Mucosa of rectum (tissue), 2 donors: ENCODE results near the gene SLC38A4.

ENCODE experiments used
- H3K27ac ChIP-seq, 2 donors: one replicate each; pipeline ENCODE4 v1.7.0; 2013; ENCODE audit warnings: inconsistent platforms in 2 of 2, low read depth in 2 of 2, low read length in 2 of 2
- H3K27me3 ChIP-seq, 2 donors: one replicate each; pipeline ENCODE4 v1.7.0; 2013; ENCODE audit warnings: low read length in 2 of 2; ENCODE audit not compliant: control insufficient read depth in 2 of 2, insufficient read depth in 2 of 2
- H3K36me3 ChIP-seq, 2 donors: one replicate each; pipeline ENCODE4 v1.7.0; 2013; ENCODE audit warnings: low read length in 2 of 2; ENCODE audit not compliant: control insufficient read depth in 2 of 2, insufficient read depth in 2 of 2
- H3K4me1 ChIP-seq, 2 donors: one replicate each; pipeline ENCODE4 v1.7.0; 2013; ENCODE audit warnings: low read length in 2 of 2, mild to moderate bottlenecking in 1 of 2; ENCODE audit not compliant: control insufficient read depth in 2 of 2, insufficient read depth in 2 of 2
- H3K4me3 ChIP-seq, 2 donors: one replicate each; pipeline ENCODE4 v1.7.0; 2013; ENCODE audit warnings: low read length in 2 of 2
- H3K9ac ChIP-seq, 2 donors: one replicate each; pipeline ENCODE4 v1.7.0; 2013; ENCODE audit warnings: low read length in 2 of 2, low read depth in 1 of 2, mild to moderate bottlenecking in 1 of 2
- H3K9me3 ChIP-seq, 2 donors: one replicate each; pipeline ENCODE4 v1.7.0; 2013; ENCODE audit warnings: low read length in 2 of 2; ENCODE audit not compliant: control insufficient read depth in 2 of 2
- donor health status: healthy.
- donor health status: Normal muscosa, but diverticular disease.

The SLC38A4 gene

DNA sequence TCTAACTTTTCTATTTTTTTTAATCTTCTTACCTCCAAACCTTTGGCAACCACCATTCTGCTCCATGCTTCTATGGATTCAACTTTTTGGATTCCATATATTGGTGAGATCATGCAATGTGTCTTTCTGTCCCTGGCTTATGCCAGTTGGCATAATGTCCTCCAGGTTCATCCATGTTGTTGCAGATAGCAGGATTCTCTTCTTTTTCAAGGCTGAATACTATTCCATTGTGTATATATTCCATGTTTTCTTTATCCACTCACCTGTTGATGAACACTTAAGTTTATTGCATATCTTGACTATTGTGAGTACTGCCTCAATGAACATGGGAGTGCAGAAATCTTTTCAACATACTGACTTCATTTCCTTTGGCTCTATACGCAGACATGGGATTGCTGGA, 21.2 kb upstream of the SLC38A4 start:
- no peaks in the 10 kb centered on the region for H3K27me3 ChIP-seq
- H3K27ac ChIP-seq: no peak overlapping the region
- H3K9me3 ChIP-seq: peaks cover 0 to 5% of the 10 kb centered on the region in 2 donors
- no peaks in the 10 kb centered on the region for H3K4me1 ChIP-seq
- no peaks in the 10 kb centered on the region for H3K36me3 ChIP-seq
- no peak overlapping the region for H3K4me3 ChIP-seq
- H3K9ac ChIP-seq: no peak overlapping the region

DNA sequence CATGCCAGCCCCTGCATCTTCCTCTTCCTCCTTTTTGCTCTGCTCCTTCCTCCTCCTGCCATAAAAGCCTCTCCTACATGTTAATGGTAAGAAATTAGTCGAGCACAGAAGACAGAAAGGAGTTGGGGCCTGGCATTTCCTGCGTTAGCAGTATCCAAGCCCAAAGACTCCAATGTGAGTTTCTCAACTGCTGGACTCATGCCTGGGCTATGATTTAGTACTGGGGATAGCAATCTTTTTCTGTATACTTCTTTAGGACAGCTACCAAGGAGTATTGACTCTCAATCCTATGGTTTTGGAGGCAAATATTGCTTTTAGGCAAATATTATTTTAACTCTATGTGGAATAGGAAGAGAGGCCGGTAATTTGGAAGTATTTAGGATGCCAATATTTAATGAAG, 18.0 kb upstream of the SLC38A4 start:
- no peaks in the 10 kb centered on the region for H3K36me3 ChIP-seq
- H3K4me3 ChIP-seq: no peak overlapping the region
- H3K9ac ChIP-seq: no peak overlapping the region
- H3K27ac ChIP-seq: no peak overlapping the region
- no peaks in the 10 kb centered on the region for H3K27me3 ChIP-seq
- H3K4me1 ChIP-seq: no peaks in the 10 kb centered on the region
- H3K9me3 ChIP-seq: peaks cover 0 to 5% of the 10 kb centered on the region in 2 donors

DNA sequence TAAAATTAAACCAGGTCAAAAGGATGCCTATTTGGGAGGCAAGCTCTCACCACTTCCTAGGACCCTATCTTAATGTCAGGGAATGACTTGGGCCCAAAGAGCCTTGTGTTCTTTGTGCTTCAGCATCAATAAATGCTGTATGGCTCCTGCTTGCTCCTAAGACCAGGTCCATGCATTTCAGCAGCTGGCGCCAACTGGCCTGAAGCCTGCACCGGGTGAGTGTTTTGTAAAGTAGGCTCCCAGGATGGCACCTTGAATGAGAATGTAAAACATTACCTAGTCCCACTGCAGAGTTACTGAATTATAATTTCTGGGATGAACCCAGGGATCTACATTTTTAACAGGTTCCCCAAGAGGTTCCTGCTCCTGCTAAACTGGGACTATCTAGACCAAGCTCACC, 16.1 kb upstream of the SLC38A4 start:
- Histone ChIP-seq H3K27ac (no peak overlapping the region), H3K9me3 (peaks cover 0 to under 1% of the 10 kb centered on the region in 2 donors), H3K4me3 (no peak overlapping the region), H3K9ac (no peak overlapping the region), H3K27me3 (no peaks in the 10 kb centered on the region), H3K36me3 (no peaks in the 10 kb centered on the region), H3K4me1 (no peaks in the 10 kb centered on the region)

DNA sequence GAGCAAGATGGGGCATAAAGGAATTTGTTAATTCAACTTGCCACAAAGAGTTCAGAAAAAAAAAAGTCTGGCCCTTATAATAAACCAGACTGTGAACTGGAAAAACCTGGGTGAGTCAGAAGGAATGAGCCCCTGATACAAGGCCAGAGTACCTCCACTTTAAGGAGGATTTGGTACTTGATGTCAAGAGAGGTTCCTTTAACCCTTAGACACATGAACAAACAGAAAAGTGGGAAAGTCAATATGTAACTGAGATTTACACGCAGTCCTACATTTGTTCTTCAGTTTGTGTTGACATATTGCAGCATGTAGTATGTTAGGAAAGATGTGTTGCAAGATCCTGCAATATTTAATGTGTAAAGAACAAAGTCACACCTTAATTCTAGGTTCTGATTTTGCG, 14.2 kb upstream of the SLC38A4 start:
- H3K27me3 ChIP-seq: no peaks in the 10 kb centered on the region
- H3K4me3 ChIP-seq: no peak overlapping the region
- H3K4me1 ChIP-seq: no peaks in the 10 kb centered on the region
- H3K36me3 ChIP-seq: no peaks in the 10 kb centered on the region
- H3K27ac ChIP-seq: no peak overlapping the region
- no peak overlapping the region for H3K9ac ChIP-seq
- H3K9me3 ChIP-seq: no peaks in the 10 kb centered on the region

DNA sequence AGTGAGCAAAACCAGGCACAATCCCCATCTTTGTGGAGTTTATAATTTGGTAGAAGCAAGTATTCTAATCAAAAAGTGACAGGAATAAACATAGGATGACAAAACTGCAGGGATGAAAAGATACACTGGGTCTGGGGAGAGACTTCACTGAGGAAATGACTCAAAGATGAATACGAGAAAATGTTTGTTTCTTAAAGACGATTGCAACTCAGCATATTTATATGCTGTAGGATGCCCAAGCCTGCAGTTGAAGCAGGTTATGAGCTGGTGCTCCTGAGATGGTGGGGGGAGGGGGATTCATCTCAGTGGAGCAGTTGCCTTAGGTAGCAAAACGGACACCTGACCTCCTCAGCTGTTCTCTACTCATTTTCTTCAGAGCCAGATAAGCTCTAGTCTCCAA, 13.4 kb upstream of the SLC38A4 start:
- Histone ChIP-seq H3K36me3 (no peaks in the 10 kb centered on the region), H3K4me1 (no peaks in the 10 kb centered on the region), H3K27me3 (no peaks in the 10 kb centered on the region), H3K9me3 (no peaks in the 10 kb centered on the region), H3K4me3 (no peak overlapping the region), H3K27ac (no peak overlapping the region), H3K9ac (no peak overlapping the region)

DNA sequence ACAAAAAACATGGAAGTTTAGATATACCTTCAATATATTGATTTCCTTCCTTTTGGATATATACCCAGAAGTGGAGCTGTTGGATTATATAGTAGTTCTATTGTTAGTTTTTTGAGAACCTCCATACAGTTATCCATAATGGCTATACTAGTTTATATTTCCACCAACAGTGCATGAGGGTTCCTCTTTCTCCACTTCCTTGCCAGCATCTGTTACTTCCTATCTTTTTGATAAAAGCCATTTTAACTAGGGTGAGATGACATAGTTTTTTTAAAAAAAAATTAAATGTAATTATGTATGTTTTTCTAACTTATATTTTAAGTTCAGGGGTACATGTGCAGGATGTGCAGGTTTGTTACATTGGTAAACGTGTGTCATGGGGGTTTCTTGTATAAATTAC, 10.0 kb upstream of the SLC38A4 start:
- Histone ChIP-seq H3K27me3 (peaks cover 12 to 15% of the 10 kb centered on the region in 2 donors), H3K4me1 (peaks cover 0 to 4% of the 10 kb centered on the region in 2 donors)

DNA sequence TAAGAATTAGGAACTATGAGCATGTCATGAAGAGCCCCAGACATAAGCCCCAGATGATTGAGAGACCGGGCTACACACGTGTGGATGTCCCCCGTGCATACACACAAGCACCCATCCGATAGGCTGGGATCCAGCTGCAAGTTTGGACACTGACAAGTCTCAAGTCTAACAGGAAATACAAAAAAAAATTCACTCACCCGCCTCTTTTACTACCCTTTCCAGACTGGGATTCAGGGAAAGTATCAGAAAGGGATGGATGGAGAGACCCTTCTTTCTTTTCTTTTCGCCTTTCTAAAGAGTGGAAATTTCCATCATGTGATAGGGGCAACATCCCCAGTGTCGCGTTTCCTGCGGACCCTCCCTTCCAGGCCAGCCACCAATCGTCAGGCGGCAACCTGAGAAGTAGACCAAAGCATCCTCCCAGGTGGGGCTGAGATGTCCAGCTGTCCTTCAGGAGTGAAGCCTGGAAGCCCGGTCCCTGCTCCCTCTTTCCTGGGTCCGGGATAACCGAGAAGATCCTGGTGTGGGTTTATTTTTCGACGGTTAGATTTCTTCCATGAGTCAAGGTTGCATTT, 6.4 kb upstream of the SLC38A4 start:
- H3K36me3 ChIP-seq: no peaks in the 10 kb centered on the region
- no peaks in the 10 kb centered on the region for H3K9me3 ChIP-seq
- H3K4me3 ChIP-seq: peak overlapping the region in 1 of 2 donors; percentile 61
- no peak overlapping the region for H3K9ac ChIP-seq
- H3K4me1 ChIP-seq: peaks cover 0 to 4% of the 10 kb centered on the region in 2 donors
- no peak overlapping the region for H3K27ac ChIP-seq
- peaks cover 17 to 25% of the 10 kb centered on the region in 2 donors for H3K27me3 ChIP-seq

More for the DNA sequence above, 10.0 kb upstream of the SLC38A4 start:
- no peak overlapping the region for H3K27ac ChIP-seq
- H3K4me3 ChIP-seq: no peak overlapping the region
- H3K36me3 ChIP-seq: no peaks in the 10 kb centered on the region
- no peak overlapping the region for H3K9ac ChIP-seq
- H3K9me3 ChIP-seq: no peaks in the 10 kb centered on the region

DNA sequence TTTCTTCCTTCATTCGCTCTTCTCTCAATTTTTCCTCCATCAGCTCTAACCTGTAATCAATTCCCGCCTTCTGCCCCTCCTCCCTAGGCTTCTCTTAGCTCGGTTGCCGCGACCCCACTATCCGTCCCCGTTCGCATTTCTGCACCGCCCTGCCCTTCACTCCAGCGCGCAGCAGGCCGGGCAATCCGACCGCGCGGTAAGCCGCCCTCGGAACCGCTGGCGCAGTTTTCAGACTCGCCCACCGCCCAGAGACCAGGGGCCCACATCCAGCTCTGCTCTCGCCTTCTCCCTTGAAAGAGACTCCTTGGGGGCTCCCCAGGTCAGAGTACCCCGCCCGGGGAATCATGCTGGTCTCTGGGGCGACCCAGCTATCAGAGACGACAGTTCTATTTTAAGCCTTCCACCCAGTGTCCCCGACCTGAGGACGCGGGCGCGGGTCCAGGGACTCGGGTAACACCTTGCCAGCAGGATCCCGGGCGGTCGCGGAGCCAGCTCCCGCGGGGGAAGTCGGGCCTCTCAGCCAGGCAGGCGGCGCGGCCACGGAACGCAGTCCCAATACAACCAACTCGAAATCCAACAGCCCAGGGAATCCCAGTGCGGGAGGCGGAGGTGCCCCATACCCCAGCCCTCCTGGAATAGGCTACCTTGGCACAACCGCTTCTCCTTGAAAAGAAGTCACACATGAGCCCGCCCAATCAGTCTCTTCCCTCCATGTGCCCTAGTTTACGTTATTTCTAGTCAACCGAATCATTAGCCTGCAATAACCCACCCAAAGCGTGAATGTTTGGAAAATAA, 5.7 kb upstream of the SLC38A4 start:
- Histone ChIP-seq H3K9me3 (no peaks in the 10 kb centered on the region), H3K4me3 (peak overlapping the region; percentile 13 to 61)

DNA sequence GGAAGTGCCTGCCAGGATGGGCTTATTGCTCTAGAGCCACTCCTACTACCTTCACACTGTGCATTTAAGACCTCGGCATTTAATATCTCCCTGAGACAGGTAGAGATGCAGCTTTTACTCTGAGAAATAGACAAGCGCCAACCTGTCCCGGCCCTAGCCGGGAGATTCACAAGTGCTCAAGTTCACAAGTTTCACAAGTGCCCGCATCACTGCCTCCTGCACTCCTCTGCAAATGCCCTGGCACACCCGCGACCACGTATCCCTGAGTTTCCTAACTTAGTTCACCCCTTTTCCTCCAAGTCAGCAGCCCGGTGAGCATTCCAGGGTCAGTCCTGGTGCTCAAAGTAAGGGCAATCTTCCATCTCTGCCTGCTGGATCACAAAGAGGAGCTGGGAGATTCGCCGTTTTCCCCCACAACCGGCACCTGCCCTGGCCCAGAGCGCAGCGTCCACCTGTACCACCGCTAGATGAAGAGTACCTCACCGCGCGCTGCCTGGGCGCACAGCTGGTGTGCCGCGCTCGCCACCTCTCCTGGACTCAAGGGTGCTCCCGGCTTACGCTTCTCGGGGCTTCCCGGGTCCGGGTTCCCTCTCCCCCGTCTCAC, 5.0 kb upstream of the SLC38A4 start:
- no peak overlapping the region for H3K27ac ChIP-seq
- H3K9ac ChIP-seq: no peak overlapping the region
- peak overlapping the region in 1 of 2 donors; percentile 61 for H3K4me3 ChIP-seq

More for the DNA sequence above, 5.7 kb upstream of the SLC38A4 start:
- H3K27ac ChIP-seq: no peak overlapping the region
- H3K9ac ChIP-seq: no peak overlapping the region
- H3K4me1 ChIP-seq: peaks cover 0 to 6% of the 10 kb centered on the region in 2 donors
- H3K27me3 ChIP-seq: peaks cover 17 to 25% of the 10 kb centered on the region in 2 donors
- no peaks in the 10 kb centered on the region for H3K36me3 ChIP-seq

DNA sequence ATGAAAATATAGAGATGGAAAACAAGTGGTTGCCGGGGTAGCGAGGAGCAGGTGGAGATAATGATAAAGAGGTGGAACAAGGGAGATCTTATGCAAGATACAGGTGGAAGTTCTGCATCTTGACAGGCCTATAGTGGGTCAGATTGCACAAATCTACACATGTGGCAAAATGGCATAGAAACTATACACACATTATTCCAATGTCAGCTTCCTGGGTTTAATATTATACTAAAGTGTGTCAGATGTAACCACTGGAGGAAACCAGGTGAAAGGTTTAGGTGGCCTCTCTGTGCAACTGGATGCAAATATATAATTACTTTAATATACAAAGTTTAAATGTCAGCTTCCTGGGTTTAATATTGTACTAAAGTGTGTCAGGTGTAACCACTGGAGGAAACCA, 1.1 kb downstream of the SLC38A4 start:
- Histone ChIP-seq H3K36me3 (no peaks in the 10 kb centered on the region), H3K27me3 (peaks cover 0 to 3% of the 10 kb centered on the region in 2 donors), H3K9me3 (no peaks in the 10 kb centered on the region), H3K9ac (no peak overlapping the region), H3K4me1 (peaks cover 0 to 17% of the 10 kb centered on the region in 2 donors), H3K4me3 (peak overlapping the region in 1 of 2 donors; percentile 14), H3K27ac (no peak overlapping the region)

More for the DNA sequence above, 5.0 kb upstream of the SLC38A4 start:
- H3K4me1 ChIP-seq: peaks cover 0 to 13% of the 10 kb centered on the region in 2 donors
- no peaks in the 10 kb centered on the region for H3K36me3 ChIP-seq
- H3K27me3 ChIP-seq: peaks cover 17 to 25% of the 10 kb centered on the region in 2 donors
- H3K9me3 ChIP-seq: no peaks in the 10 kb centered on the region
